Measurements from ENCODE around the gene PACRG.

- TF ChIP-seq SP1 (IDR thresholded peaks at IDR 0.05) = no peak
- TF ChIP-seq CTCF (IDR thresholded peaks at IDR 0.05; ENCODE audit: low read depth, low read length, missing input control) = no peak
- TF ChIP-seq FOXA1 (IDR thresholded peaks at IDR 0.05) = no peak
- no peak for TF ChIP-seq RXRA (IDR thresholded peaks at IDR 0.05)
- no peak for TF ChIP-seq RAD21 (IDR thresholded peaks at IDR 0.05)
Observed at GRCh38 chr6:163147994-163148393, 420.2 kb downstream of the PACRG start.
